ENCODE results near the gene ZDHHC7.
"Not testable (repeated sequence)": the region's sequence is repeated elsewhere in the genome, so short reads cannot be mapped to it uniquely, and the experiment has no call there.

Gene ZDHHC7

GRCh38 chr16:85034591-85035433 lies 23.5 kb upstream of the ZDHHC7 start:
- no peak for DNase-seq (ENCODE audit: low read depth)
- TF ChIP-seq CTCF (IDR thresholded peaks at IDR 0.05; ENCODE audit: control insufficient read depth, extremely low read depth, insufficient read depth), result no peak
- no peak overlapping the region for H3K4me3 ChIP-seq (ENCODE audit: low read depth, low read length)

GRCh38 chr16:85033171-85033570 lies 21.8 kb upstream of the ZDHHC7 start:
- no peak for DNase-seq (ENCODE audit: low read depth)
- TF ChIP-seq CTCF (IDR thresholded peaks at IDR 0.05; ENCODE audit: control insufficient read depth, extremely low read depth, insufficient read depth), result no peak
- H3K4me3 ChIP-seq (ENCODE audit: low read depth, low read length), result no peak overlapping the region

GRCh38 chr16:85032187-85032586 lies 20.9 kb upstream of the ZDHHC7 start:
- H3K4me3 ChIP-seq (ENCODE audit: low read depth, low read length); DNase-seq (ENCODE audit: low read depth): not testable (repeated sequence)

DNA sequence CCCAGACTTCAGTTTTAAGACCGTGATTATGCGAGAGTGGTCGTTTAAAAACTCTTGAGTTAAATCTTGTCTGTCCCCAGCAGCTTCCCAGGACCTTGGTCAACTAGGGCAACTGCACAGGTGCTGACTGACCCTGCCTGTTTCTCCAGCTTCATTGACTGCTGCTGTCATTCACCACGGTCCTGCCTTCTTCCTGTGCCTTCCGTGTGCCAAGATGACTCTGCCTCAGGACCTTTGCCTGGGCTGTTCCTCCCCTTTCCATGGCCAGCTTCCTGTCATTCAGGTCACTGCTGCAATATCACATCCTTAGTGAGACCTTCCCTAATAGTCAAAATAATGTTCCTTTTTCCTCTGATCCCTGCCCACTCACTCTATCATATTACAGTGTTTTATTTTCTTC lies 20.1 kb upstream of the ZDHHC7 start:
- H3K4me3 ChIP-seq (ENCODE audit: low read depth, low read length), result no peak overlapping the region
- DNase-seq (ENCODE audit: low read depth), result no peak
- no peak for TF ChIP-seq CTCF (IDR thresholded peaks at IDR 0.05; ENCODE audit: control insufficient read depth, extremely low read depth, insufficient read depth)

DNA sequence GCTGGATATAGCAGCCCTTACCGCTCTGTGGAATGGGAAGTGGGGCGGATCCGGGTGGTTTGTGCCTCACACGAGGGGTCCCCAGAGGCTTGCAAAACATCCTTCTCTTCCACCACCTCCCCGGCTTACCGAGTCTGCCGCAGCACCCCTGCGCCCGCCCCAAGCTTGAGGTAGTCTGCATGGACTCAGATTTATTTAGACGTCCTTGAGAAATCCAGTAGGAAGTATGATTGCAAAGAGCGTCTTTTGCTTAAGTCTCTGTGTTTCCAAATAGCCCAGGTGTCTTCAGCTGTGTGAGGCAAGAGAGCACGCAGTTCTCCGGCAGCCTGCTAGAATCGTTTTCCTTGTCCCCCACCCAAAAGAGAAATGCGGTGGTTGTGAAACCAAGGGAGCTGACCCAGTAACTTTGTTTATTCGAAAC lies 18.7 kb upstream of the ZDHHC7 start:
- DNase-seq (ENCODE audit: low read depth), result no peak
- no peak for TF ChIP-seq CTCF (IDR thresholded peaks at IDR 0.05; ENCODE audit: control insufficient read depth, extremely low read depth, insufficient read depth)
- no peak overlapping the region for H3K4me3 ChIP-seq (ENCODE audit: low read depth, low read length)

- TF ChIP-seq CTCF (IDR thresholded peaks at IDR 0.05; ENCODE audit: control insufficient read depth, extremely low read depth, insufficient read depth), result no peak
- DNase-seq (ENCODE audit: low read depth), result no peak
- H3K4me3 ChIP-seq (ENCODE audit: low read depth, low read length), result no peak overlapping the region
Measured at GRCh38 chr16:85029408-85029784, 18.1 kb upstream of the ZDHHC7 start.

GRCh38 chr16:85028685-85029407 lies 17.5 kb upstream of the ZDHHC7 start:
- TF ChIP-seq CTCF (IDR thresholded peaks at IDR 0.05; ENCODE audit: control insufficient read depth, extremely low read depth, insufficient read depth), result no peak
- H3K4me3 ChIP-seq (ENCODE audit: low read depth, low read length), result peak overlapping the region; percentile 83
- DNase-seq (ENCODE audit: low read depth), result no peak
